ENCODE data around the gene DBT.
"Not testable (repeated sequence)": the region's sequence is repeated elsewhere in the genome, so short reads cannot be mapped to it uniquely, and the experiment has no call there.

Gene DBT

GRCh38 chr1:100250264-100250663 is 630 bp upstream of the DBT start:
- no peak for DNase-seq

- DNase-seq: no peak
Measured at GRCh38 chr1:100249155-100249536, 488 bp downstream of the DBT start.

- no peak for DNase-seq
Measured at GRCh38 chr1:100246738-100247137, 2.9 kb downstream of the DBT start.

- no peak for DNase-seq
Measured at GRCh38 chr1:100240631-100241030, 9.0 kb downstream of the DBT start.

GRCh38 chr1:100239961-100240360 is 9.7 kb downstream of the DBT start:
- DNase-seq: no peak

- no peak for DNase-seq
Measured at GRCh38 chr1:100237091-100237490, 12.5 kb downstream of the DBT start.

GRCh38 chr1:100234432-100234831 is 15.2 kb downstream of the DBT start:
- no peak for DNase-seq

GRCh38 chr1:100233566-100233965 is 16.1 kb downstream of the DBT start:
- DNase-seq: not testable (repeated sequence)

GRCh38 chr1:100232156-100232555 is 17.5 kb downstream of the DBT start:
- DNase-seq: no peak

GRCh38 chr1:100231721-100232120 is 17.9 kb downstream of the DBT start:
- no peak for DNase-seq

GRCh38 chr1:100230765-100231164 is 18.9 kb downstream of the DBT start:
- DNase-seq: no peak

- no peak for DNase-seq
Measured at GRCh38 chr1:100229681-100230443, 19.8 kb downstream of the DBT start.

GRCh38 chr1:100222428-100222827 is 27.2 kb downstream of the DBT start:
- no peak for DNase-seq

- no peak for DNase-seq
Measured at GRCh38 chr1:100219883-100220282, 29.8 kb downstream of the DBT start.

- DNase-seq: no peak
Measured at GRCh38 chr1:100219457-100219856, 30.2 kb downstream of the DBT start.

GRCh38 chr1:100217834-100218233 is 31.8 kb downstream of the DBT start:
- no peak for DNase-seq

- no peak for DNase-seq
Measured at GRCh38 chr1:100215101-100215500, 34.5 kb downstream of the DBT start.

GRCh38 chr1:100213141-100213540 is 36.5 kb downstream of the DBT start:
- DNase-seq: no peak

GRCh38 chr1:100206301-100206700 is 43.3 kb downstream of the DBT start:
- DNase-seq: no peak

GRCh38 chr1:100205593-100205992 is 44.0 kb downstream of the DBT start:
- DNase-seq: not testable (repeated sequence)

- not testable (repeated sequence) for DNase-seq
Measured at GRCh38 chr1:100205103-100205502, 44.5 kb downstream of the DBT start.

- not testable (repeated sequence) for DNase-seq
Measured at GRCh38 chr1:100202703-100203102, 46.9 kb downstream of the DBT start.

- DNase-seq: not testable (repeated sequence)
Measured at GRCh38 chr1:100200060-100200459, 49.6 kb downstream of the DBT start.

GRCh38 chr1:100198596-100198995 is 51.0 kb downstream of the DBT start:
- DNase-seq: no peak

- DNase-seq: no peak
Measured at GRCh38 chr1:100188617-100189016, 61.0 kb downstream of the DBT start.
